ENCODE results near the gene CORO7. TPM values are rescaled to one million over a fixed set of nuclear protein-coding genes. Genes with fewer than 3 reads are reported as not detected.
A peak's percentile ranks its signal among the peaks of the same experiment; 100 is the strongest.

The CORO7 gene
- total RNA-seq, 1 donor from 2014 or later = 58.0 TPM

DNA sequence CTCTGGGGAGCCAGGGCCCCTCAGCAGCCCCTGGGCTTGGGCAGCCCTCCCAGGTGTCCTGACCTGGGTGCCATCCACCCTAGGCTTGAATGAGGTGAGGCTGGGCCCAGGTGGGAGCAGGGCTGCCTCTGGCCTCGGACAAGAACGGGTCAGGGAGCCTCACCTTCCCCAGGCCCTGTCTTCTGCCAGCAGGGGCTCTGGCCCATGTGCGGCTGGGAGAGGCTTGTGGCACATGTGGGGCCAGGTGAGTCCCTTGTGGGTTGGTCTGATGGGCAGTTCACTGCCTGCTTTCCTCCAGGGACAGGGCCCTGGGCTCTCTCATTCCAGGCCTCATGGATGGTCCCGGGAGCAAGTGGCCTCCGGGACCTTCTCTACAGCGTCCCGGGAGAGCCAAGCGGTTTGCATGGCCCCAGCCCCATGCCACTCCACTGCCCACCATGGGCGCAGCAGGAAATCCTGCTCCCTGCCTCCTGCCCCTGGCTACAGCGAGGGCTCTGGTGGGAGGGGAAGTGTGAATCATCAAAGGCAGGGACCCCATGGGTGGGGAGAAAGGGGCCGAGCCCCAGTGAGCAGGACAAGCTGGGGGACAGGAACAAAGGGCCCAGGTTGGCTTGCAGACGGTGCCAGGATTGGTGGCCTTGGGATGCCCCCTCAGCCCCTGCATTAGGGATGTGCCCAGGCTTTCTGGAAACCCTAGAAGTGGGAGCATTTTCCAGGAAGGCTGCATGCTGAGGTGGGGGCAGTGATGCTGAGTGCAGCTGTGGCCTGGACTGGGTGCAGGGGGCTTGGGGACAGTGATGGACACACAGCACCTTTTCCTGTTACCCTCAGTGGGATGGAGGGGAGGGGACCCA is 32.6 kb downstream of the CORO7 start:
- DNase-seq = peak; percentile 23

DNA sequence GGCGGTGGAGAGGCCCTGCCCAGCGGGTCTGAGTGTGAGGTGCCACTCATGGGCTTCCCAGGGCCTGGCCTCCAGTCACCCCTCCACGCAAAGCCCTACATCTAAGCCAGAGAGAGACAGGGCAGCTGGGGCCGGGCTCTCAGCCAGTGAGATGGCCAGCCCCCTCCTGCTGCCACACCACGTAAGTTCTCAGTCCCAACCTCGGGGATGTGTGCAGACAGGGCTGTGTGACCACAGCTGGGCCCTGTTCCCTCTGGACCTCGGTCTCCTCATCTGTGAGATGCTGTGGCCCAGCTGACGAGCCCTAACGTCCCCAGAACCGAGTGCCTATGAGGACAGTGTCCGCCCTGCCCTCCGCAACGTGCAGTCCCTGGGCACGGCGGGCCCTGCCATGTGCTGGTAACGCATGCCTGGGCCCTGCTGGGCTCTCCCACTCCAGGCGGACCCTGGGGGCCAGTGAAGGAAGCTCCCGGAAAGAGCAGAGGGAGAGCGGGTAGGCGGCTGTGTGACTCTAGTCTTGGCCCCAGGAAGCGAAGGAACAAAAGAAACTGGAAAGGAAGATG is 33.5 kb downstream of the CORO7 start:
- DNase-seq = no peak

- no peak for DNase-seq
Measured at GRCh38 chr16:4381935-4382794, 34.2 kb downstream of the CORO7 start.

- DNase-seq = no peak
Measured at GRCh38 chr16:4381072-4381934, 35.1 kb downstream of the CORO7 start.

- DNase-seq = peak; percentile 14
Measured at GRCh38 chr16:4380119-4381063, 36.0 kb downstream of the CORO7 start.

GRCh38 chr16:4378999-4379690 is 37.3 kb downstream of the CORO7 start:
- DNase-seq = no peak

DNA sequence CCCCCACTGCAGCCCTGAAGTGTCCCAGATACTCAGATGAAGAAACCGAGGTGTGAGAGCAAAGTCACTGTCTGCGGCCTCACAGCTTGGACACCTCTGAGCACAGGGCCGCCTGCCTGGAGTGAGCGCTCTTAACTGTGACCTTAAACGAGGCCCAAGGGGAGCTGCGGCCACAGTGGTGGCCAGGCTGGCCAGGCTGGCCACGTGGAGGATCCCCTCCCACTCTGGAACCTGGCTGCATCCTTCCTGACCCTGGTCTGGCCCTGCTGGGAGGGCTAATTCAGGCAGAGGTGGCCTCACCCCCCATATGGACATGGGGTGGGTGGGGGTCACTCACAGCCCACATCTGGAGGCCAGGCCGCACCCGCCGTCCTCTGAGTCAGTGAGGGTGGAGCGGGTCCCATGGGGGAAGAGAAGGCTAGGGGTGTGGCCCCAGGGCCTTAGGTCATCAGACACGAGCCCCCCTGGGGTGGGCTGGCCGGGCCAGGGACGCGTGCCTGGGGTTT is 38.2 kb downstream of the CORO7 start:
- DNase-seq = no peak

- DNase-seq = no peak
Measured at GRCh38 chr16:4377573-4378154, 38.7 kb downstream of the CORO7 start.

- DNase-seq = no peak
Measured at GRCh38 chr16:4376893-4377572, 39.4 kb downstream of the CORO7 start.

GRCh38 chr16:4376126-4376892 is 40.1 kb downstream of the CORO7 start:
- DNase-seq = no peak

GRCh38 chr16:4375717-4376116 is 40.7 kb downstream of the CORO7 start:
- DNase-seq = no peak

- peak; percentile 30 for DNase-seq
Measured at GRCh38 chr16:4373909-4374742, 42.3 kb downstream of the CORO7 start.

- no peak for DNase-seq
Measured at GRCh38 chr16:4373356-4373908, 43.0 kb downstream of the CORO7 start.

GRCh38 chr16:4372578-4373355 is 43.6 kb downstream of the CORO7 start:
- DNase-seq = no peak

DNA sequence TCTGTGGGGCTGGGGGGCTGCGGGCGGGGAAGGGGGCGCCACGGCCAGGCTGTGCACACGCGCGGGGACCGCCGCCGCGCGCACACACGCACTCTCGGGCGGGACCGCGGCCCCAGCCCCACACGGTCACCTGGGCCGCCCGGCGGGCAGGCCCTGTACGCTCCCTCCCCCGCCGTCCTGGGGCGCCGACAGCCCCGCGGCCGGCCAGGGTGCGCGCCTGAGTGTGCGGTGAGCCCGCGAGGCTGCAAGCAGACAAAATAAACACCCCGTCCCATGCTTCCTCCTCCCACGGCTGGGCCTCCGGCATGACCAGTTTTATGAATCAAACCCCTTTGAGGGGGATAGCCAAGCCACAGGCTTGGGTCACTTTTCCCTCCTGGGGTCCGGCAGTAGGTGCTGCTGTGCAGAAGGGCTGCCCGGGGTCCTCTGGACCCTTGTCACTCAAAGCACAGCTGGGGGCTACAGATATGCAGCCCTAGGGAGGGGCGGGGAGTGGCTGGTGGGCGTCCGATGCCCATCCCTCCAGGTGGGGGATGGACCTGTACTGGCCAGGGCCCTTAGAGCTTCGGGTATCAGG is 44.3 kb downstream of the CORO7 start:
- peak; percentile 23 for DNase-seq
